ENCODE measurements around the gene MYOM1. TPM values are rescaled to one million over a fixed set of nuclear protein-coding genes. Genes with fewer than 3 reads are reported as not detected.

The MYOM1 gene
- total RNA-seq, 3 donors from 2014 or later, result 3.1 to 6.9 (median 5.9) TPM

DNA sequence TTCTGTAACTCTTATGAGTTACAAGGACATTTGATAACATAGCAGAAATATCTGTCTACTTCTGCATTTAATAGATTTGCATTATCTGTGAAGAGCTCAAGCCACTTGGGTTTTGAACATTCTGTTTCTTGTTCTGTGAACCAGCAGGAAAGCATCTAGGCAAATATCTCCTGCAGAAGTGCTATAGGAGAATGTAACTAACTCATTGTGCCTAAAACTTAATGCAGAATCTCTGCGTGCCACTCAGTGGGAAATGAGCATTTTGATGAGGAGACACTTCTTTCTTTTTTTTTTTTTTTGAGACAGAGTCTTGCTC is 63.5 kb downstream of the MYOM1 start:
- no peaks in the 10 kb centered on the region for H3K36me3 ChIP-seq
- TF ChIP-seq POLR2A (IDR thresholded peaks at IDR 0.05), result no peak
- TF ChIP-seq POLR2AphosphoS5 (IDR thresholded peaks at IDR 0.05), result no peak
- TF ChIP-seq, protein P1, sequence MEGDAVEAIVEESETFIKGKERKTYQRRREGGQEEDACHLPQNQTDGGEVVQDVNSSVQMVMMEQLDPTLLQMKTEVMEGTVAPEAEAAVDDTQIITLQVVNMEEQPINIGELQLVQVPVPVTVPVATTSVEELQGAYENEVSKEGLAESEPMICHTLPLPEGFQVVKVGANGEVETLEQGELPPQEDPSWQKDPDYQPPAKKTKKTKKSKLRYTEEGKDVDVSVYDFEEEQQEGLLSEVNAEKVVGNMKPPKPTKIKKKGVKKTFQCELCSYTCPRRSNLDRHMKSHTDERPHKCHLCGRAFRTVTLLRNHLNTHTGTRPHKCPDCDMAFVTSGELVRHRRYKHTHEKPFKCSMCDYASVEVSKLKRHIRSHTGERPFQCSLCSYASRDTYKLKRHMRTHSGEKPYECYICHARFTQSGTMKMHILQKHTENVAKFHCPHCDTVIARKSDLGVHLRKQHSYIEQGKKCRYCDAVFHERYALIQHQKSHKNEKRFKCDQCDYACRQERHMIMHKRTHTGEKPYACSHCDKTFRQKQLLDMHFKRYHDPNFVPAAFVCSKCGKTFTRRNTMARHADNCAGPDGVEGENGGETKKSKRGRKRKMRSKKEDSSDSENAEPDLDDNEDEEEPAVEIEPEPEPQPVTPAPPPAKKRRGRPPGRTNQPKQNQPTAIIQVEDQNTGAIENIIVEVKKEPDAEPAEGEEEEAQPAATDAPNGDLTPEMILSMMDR (IDR thresholded peaks at IDR 0.05), result no peak
- no peak for DNase-seq (ENCODE audit: low spot score in 2 of 2)
- no peaks in the 10 kb centered on the region for H3K27me3 ChIP-seq
- intact Hi-C loops (cut with DNase I; ENCODE audit: low total_unique reads), result no loop called here
- no peaks in the 10 kb centered on the region for H3K9me3 ChIP-seq
- H3K4me1 ChIP-seq, result no peaks in the 10 kb centered on the region
- H3K27ac ChIP-seq, result peak overlapping the region; percentile 58 to 75
- H3K4me3 ChIP-seq, result no peak overlapping the region

DNA sequence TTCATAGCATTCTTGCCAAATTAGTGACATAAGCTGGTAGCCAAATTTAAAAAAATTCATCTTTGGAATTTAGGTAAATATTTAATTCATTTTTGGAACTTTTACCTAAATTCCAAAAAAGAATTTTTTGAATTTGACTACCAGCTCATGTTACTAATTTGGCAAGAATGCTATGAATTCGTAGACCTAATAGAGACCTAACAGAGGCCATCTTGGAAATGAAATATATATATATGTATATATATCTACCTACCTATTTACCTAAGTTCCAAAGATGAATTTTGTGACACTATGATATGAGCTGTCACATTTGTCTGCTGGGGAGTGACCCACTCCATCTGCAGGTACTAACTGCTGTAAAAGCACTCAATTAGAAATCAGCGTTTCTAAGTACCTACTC is 65.6 kb downstream of the MYOM1 start:
- Histone ChIP-seq H3K36me3 (no peaks in the 10 kb centered on the region), H3K27me3 (no peaks in the 10 kb centered on the region), H3K4me3 (no peak overlapping the region), H3K27ac (no peak overlapping the region), H3K9me3 (no peaks in the 10 kb centered on the region), H3K4me1 (no peaks in the 10 kb centered on the region)
- intact Hi-C loops (cut with DNase I; ENCODE audit: low total_unique reads), result no loop called here
- no peak for DNase-seq (ENCODE audit: low spot score in 2 of 2)
- TF ChIP-seq POLR2A (IDR thresholded peaks at IDR 0.05) (no peak), POLR2AphosphoS5 (IDR thresholded peaks at IDR 0.05) (no peak)
- TF ChIP-seq, protein P1 (IDR thresholded peaks at IDR 0.05), result no peak

DNA sequence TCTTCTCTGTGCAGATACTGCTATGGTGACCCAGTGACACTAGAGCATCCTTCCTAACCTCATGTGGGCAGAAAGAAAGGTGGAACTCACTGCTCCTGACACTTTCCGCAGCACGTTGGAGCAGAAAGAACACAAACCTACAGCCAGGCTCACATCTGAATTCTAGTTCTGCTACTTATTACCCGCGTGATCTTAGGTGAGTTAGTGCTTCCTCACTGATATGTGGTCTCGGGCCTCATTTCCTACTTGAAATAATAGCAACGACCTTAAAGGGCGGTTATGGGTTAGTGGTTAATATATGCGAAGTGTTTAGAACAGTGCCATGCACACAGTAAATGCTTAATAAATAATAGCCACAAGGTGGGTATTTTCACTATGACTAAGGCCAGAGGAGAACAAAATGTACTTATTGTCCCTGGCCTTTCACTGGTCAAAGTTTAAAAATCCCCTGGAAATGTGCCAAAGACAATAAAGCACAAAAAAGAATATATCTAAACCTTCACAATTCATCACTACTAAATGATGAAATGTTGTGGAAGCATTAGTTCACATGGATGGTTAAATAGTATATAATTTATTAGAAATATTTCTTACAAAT is 66.6 kb downstream of the MYOM1 start:
- Histone ChIP-seq H3K27ac (no peak overlapping the region), H3K4me3 (no peak overlapping the region), H3K36me3 (no peaks in the 10 kb centered on the region), H3K4me1 (no peaks in the 10 kb centered on the region), H3K9me3 (no peaks in the 10 kb centered on the region), H3K27me3 (no peaks in the 10 kb centered on the region)
- no peak for TF ChIP-seq POLR2A (IDR thresholded peaks at IDR 0.05)
- TF ChIP-seq POLR2AphosphoS5 (IDR thresholded peaks at IDR 0.05), result no peak
- TF ChIP-seq, protein P1 (IDR thresholded peaks at IDR 0.05), result no peak
- intact Hi-C loops (cut with DNase I; ENCODE audit: low total_unique reads), result no loop called here
- DNase-seq (ENCODE audit: low spot score in 2 of 2), result no peak

DNA sequence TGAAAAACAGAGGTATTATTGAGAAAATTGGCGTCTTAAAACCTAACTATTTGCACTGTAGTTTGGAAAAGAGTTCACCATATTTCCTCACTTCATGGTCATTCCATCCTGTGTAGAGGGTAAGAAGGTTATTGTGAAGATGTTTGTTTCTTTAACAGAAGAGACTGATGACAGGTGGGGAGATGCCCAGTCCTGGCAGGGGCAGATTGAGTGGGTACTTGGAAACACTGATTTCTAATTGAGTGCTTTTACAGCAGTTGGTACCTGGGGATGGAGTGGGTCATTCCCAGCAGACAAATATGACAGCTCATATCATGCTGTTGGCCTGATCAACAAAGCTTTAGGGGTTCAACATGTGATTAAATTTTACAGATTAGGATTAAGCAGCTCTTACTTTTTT is 67.5 kb downstream of the MYOM1 start:
- Histone ChIP-seq H3K36me3 (no peaks in the 10 kb centered on the region), H3K27ac (no peak overlapping the region), H3K4me1 (no peaks in the 10 kb centered on the region), H3K9me3 (no peaks in the 10 kb centered on the region), H3K27me3 (no peaks in the 10 kb centered on the region), H3K4me3 (no peak overlapping the region)
- TF ChIP-seq POLR2A (IDR thresholded peaks at IDR 0.05), result no peak
- TF ChIP-seq, protein P1 (IDR thresholded peaks at IDR 0.05), result no peak
- DNase-seq (ENCODE audit: low spot score in 2 of 2), result no peak
- intact Hi-C loops (cut with DNase I; ENCODE audit: low total_unique reads), result no loop called here

DNA sequence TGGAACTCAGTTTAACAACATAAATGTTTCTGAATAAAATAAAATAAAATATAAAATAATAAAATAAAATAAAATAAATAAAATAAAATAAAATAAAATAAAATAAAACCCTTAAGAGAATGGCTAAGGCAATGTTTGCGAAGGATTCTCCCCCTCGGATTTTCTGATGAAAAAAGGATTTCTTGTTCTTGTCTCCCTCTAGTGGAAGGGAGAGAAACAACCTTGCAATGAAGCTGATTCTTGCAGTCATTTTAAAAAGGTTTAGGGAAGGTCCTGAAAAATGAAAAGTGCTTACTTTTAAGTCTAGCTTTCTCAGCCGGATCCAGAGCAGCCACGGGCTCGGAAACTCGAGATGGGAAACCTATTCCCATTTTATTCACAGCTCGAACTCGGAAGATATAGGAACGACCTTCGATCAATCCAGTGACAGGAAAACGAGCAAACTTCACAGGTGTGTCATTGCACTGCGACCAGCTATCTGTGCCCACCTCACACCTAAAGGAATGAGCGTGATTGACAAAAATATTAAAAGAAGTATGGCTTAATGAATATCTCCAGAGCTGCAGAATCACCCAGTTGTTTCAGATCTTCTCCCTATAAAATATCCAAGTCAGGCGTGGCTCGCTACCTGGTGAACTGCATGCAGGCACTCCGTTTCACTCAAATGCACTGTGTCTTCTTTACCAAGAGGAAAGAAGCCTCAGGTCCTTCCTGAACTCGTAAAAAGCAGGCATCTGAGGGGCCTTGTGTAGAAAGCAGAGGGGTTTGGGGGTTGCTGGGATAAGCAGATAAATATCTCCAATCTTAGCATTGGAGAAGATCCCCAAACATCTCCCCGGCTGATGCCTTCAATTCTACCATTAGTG is 68.1 kb downstream of the MYOM1 start:
- no peak for DNase-seq (ENCODE audit: low spot score in 2 of 2)
- H3K27ac ChIP-seq, result no peak overlapping the region
- H3K4me3 ChIP-seq, result no peak overlapping the region
- no peaks in the 10 kb centered on the region for H3K36me3 ChIP-seq
- no peaks in the 10 kb centered on the region for H3K27me3 ChIP-seq
- no peak for TF ChIP-seq POLR2AphosphoS5 (IDR thresholded peaks at IDR 0.05)
- TF ChIP-seq, protein P1 (IDR thresholded peaks at IDR 0.05), result peak; percentile 46 to 74 (median 47)
- H3K9me3 ChIP-seq, result no peaks in the 10 kb centered on the region
- no peaks in the 10 kb centered on the region for H3K4me1 ChIP-seq
- intact Hi-C loops (cut with DNase I; ENCODE audit: low total_unique reads), result no loop called here
